TTC549 (cell line): ENCODE measurements around the gene APOA5.
"Not testable (repeated sequence)": the region's sequence is repeated elsewhere in the genome, so short reads cannot be mapped to it uniquely, and the experiment has no call there.

Experiments used
- FAIRE-seq: peaks from 2 replicates; lab custom pipeline; 2012; peaks lifted over from hg19 to GRCh38; lab: Jason Lieb, UNC

Gene APOA5

GRCh38 chr11:116772443-116773202 is 19.1 kb downstream of the APOA5 start, which contains the start of gene BUD13:
Gene BUD13 (minus strand): TSS chr11:116772987. CDS start chr11:116772964, 23 bp downstream.
- no peak for FAIRE-seq

DNA sequence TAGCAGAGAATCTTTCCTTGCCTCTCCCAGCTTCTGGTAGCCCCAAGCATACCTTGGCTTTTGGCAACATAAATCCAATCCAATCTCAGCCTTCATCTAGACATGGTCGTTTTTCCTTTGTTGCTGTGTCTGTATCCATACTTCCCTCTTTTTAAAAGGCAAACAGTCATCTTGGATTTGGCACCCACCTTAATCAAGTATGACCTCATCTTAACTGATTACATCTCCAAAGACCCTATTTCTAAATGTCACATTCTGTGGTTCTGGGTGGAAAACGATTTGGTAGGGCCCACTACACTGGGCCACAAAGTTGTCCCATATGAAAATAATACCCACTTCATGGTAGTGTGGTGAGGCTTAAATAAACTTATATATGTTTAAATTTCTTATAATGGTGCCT is 19.7 kb downstream of the APOA5 start:
- FAIRE-seq: no peak

GRCh38 chr11:116762132-116762531 is 29.5 kb downstream of the APOA5 start:
- FAIRE-seq: no peak

GRCh38 chr11:116756044-116756443 is 35.6 kb downstream of the APOA5 start:
- not testable (repeated sequence) for FAIRE-seq

GRCh38 chr11:116750070-116750718 is 41.5 kb downstream of the APOA5 start:
- FAIRE-seq: no peak

GRCh38 chr11:116742104-116742503 is 49.6 kb downstream of the APOA5 start:
- no peak for FAIRE-seq

DNA sequence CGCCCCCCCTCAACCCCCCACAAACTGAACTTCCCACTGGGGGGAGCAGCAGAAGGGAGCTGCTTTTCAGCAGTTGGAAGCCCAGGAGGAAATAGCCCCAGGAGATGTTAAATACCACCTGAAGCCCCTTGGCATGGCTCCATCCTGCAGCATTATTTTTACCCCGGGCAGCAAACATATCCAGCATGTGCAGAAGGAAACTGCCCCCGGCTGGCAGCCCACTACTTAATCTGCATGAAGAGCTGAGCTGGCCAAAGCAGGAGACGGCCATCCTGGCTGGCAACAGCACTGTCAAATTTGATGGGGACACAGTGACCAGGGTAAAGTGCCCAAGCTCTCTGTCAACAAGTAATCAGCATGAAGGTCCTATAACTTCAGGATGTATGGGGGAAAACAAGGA is 50.9 kb downstream of the APOA5 start:
- FAIRE-seq: no peak
